Measurements from ENCODE around the gene RALY.

Gene RALY

GRCh38 chr20:33986560-33987216, 7.0 kb upstream of the RALY start:
- DNase-seq (ENCODE audit: extremely low spot score): no peak
- ChIA-PET POLR2A (no interaction called here), CTCF (interaction anchor here (0.7 to 0.9 kb wide), 2 partner anchors 36 to 83 kb away, joined by 4 to 5 read pairs; no protein-coding TSS in a partner anchor)
- TF ChIP-seq CTBP1 (IDR thresholded peaks at IDR 0.05; ENCODE audit: borderline replicate concordance) (no peak), FOXA1 (IDR thresholded peaks at IDR 0.05) (no peak), FOXM1 (IDR thresholded peaks at IDR 0.05; ENCODE audit: borderline replicate concordance) (no peak), L3MBTL2 (conservative IDR thresholded peaks at IDR 0.05) (no peak), SUZ12 (IDR thresholded peaks at IDR 0.05) (no peak), HDGF (IDR thresholded peaks at IDR 0.05; ENCODE audit: borderline replicate concordance) (no peak), NFRKB (IDR thresholded peaks at IDR 0.05) (no peak), LEF1 (IDR thresholded peaks at IDR 0.05; ENCODE audit: borderline replicate concordance) (no peak), BHLHE40 (IDR thresholded peaks at IDR 0.05; ENCODE audit: borderline replicate concordance) (no peak), PKNOX1 (IDR thresholded peaks at IDR 0.05) (no peak)

GRCh38 chr20:33990075-33990474, 3.6 kb upstream of the RALY start:
- no peak for DNase-seq (ENCODE audit: extremely low spot score)
- POLR2A ChIA-PET: no interaction called here
- CTCF ChIA-PET: no interaction called here
- TF ChIP-seq NFRKB (IDR thresholded peaks at IDR 0.05): no peak
- TF ChIP-seq PKNOX1 (IDR thresholded peaks at IDR 0.05): no peak
- TF ChIP-seq LEF1 (IDR thresholded peaks at IDR 0.05; ENCODE audit: borderline replicate concordance): no peak
- no peak for TF ChIP-seq TARDBP (IDR thresholded peaks at IDR 0.05)
- no peak for TF ChIP-seq L3MBTL2 (conservative IDR thresholded peaks at IDR 0.05)
- no peak for TF ChIP-seq ARNT (IDR thresholded peaks at IDR 0.05)
- TF ChIP-seq FOXM1 (IDR thresholded peaks at IDR 0.05; ENCODE audit: borderline replicate concordance): no peak
- TF ChIP-seq HDGF (IDR thresholded peaks at IDR 0.05; ENCODE audit: borderline replicate concordance): no peak

GRCh38 chr20:33991502-33991901, 2.2 kb upstream of the RALY start:
- CTCF ChIA-PET: interaction anchor here (2.3 kb wide), 1 partner anchor 31 kb away, joined by 8 read pairs; no protein-coding TSS in a partner anchor
- POLR2A ChIA-PET: interaction anchor here (0.9 to 3.6 kb wide), 2 partner anchors 11 to 32 kb away, joined by 3 to 22 read pairs; no protein-coding TSS in a partner anchor
- TF ChIP-seq NFRKB (IDR thresholded peaks at IDR 0.05) (no peak), SP1 (IDR thresholded peaks at IDR 0.05) (no peak), CTBP1 (IDR thresholded peaks at IDR 0.05; ENCODE audit: borderline replicate concordance) (no peak), FOXK2 (IDR thresholded peaks at IDR 0.05) (no peak), BHLHE40 (IDR thresholded peaks at IDR 0.05; ENCODE audit: borderline replicate concordance) (no peak), LEF1 (IDR thresholded peaks at IDR 0.05; ENCODE audit: borderline replicate concordance) (no peak)
- no peak for DNase-seq (ENCODE audit: extremely low spot score)

GRCh38 chr20:33992145-33992922, 1.4 kb upstream of the RALY start:
- TF ChIP-seq BHLHE40 (IDR thresholded peaks at IDR 0.05; ENCODE audit: borderline replicate concordance) (no peak), L3MBTL2 (conservative IDR thresholded peaks at IDR 0.05) (peak; percentile 72)
- peak; percentile 18 for DNase-seq (ENCODE audit: extremely low spot score)
- ChIA-PET POLR2A (interaction anchor here (0.9 to 3.6 kb wide), 5 partner anchors 12 to 120 kb away, joined by 3 to 22 read pairs (median 6); partner anchors contain the start of gene EIF2S2), CTCF (interaction anchor here (0.6 to 2.3 kb wide), 5 partner anchors 30 to 579 kb away, joined by 3 to 8 read pairs (median 4); no protein-coding TSS in a partner anchor)

- ChIA-PET CTCF (interaction anchor here (0.6 to 2.3 kb wide), 6 partner anchors 29 to 578 kb away, joined by 3 to 8 read pairs (median 4); no protein-coding TSS in a partner anchor), POLR2A (interaction anchor here (0.7 to 3.6 kb wide), 11 partner anchors 11 to 119 kb away, joined by 3 to 22 read pairs (median 4); partner anchors contain the start of gene EIF2S2)
- DNase-seq (ENCODE audit: extremely low spot score): peak; percentile 98
- TF ChIP-seq LEF1 (IDR thresholded peaks at IDR 0.05; ENCODE audit: borderline replicate concordance): no peak
- TF ChIP-seq SP1 (IDR thresholded peaks at IDR 0.05): peak; percentile 82
- TF ChIP-seq ELF4 (IDR thresholded peaks at IDR 0.05): peak; percentile 55; the same call in 1 of the 2 replicates
Observed at GRCh38 chr20:33992923-33993575, 662 bp upstream of the RALY start.

GRCh38 chr20:33994222-33994913, 657 bp downstream of the RALY start:
- TF ChIP-seq HDGF (IDR thresholded peaks at IDR 0.05; ENCODE audit: borderline replicate concordance) (no peak), ARNT (IDR thresholded peaks at IDR 0.05) (no peak), ELF4 (IDR thresholded peaks at IDR 0.05) (no peak), L3MBTL2 (conservative IDR thresholded peaks at IDR 0.05) (no peak), LEF1 (IDR thresholded peaks at IDR 0.05; ENCODE audit: borderline replicate concordance) (no peak), SUZ12 (IDR thresholded peaks at IDR 0.05) (no peak), FOXA1 (IDR thresholded peaks at IDR 0.05) (no peak), PKNOX1 (IDR thresholded peaks at IDR 0.05) (no peak), FOXK2 (IDR thresholded peaks at IDR 0.05) (no peak), CTBP1 (IDR thresholded peaks at IDR 0.05; ENCODE audit: borderline replicate concordance) (no peak), TARDBP (IDR thresholded peaks at IDR 0.05) (no peak), FOXM1 (IDR thresholded peaks at IDR 0.05; ENCODE audit: borderline replicate concordance) (no peak), NFRKB (IDR thresholded peaks at IDR 0.05) (no peak), SP1 (IDR thresholded peaks at IDR 0.05) (no peak)
- POLR2A ChIA-PET: interaction anchor here (1.7 to 3.6 kb wide), 2 partner anchors 14 to 118 kb away, joined by 12 to 22 read pairs; partner anchors contain the start of gene EIF2S2
- peak; percentile 67 for DNase-seq (ENCODE audit: extremely low spot score)
- CTCF ChIA-PET: no interaction called here
